Measurements from ENCODE around the gene DMAC2L.

- TF ChIP-seq POLR2A (IDR thresholded peaks at IDR 0.05) (no peak), CTCF (IDR thresholded peaks at IDR 0.05) (no peak)
Observed at GRCh38 chr14:50371546-50371945, 59.4 kb downstream of the DMAC2L start.
